Activated T-cell treated with anti-CD3 and anti-CD28 coated beads for 48 hours (primary cell): ENCODE results near the gene GAB1.
A peak's percentile ranks its signal among the peaks of the same experiment; 100 is the strongest.

Experiments
- DNase-seq: peaks from one replicate; pipeline ENCODE4 v3.0.0-alpha.2; 2020; ENCODE audit warnings: low read depth

GAB1 gene

GRCh38 chr4:143336781-143337599 is at the start of gene GAB1:
Gene GAB1 (plus strand): TSS chr4:143336876. CDS start chr4:143337189, 313 bp downstream.
- peak; percentile 31 for DNase-seq

- no peak for DNase-seq
Measured at GRCh38 chr4:143287572-143287923, 49.1 kb upstream of the GAB1 start.

- DNase-seq: no peak
Measured at GRCh38 chr4:143288171-143288570, 48.5 kb upstream of the GAB1 start.

- DNase-seq: no peak
Measured at GRCh38 chr4:143289370-143289769, 47.3 kb upstream of the GAB1 start.

GRCh38 chr4:143291314-143291713 is 45.4 kb upstream of the GAB1 start:
- DNase-seq: no peak

- no peak for DNase-seq
Measured at GRCh38 chr4:143292858-143293257, 43.8 kb upstream of the GAB1 start.

GRCh38 chr4:143294310-143294709 is 42.4 kb upstream of the GAB1 start:
- no peak for DNase-seq

- DNase-seq: no peak
Measured at GRCh38 chr4:143294710-143295275, 41.9 kb upstream of the GAB1 start.

- DNase-seq: no peak
Measured at GRCh38 chr4:143296397-143297067, 40.1 kb upstream of the GAB1 start.

- DNase-seq: no peak
Measured at GRCh38 chr4:143300860-143301259, 35.8 kb upstream of the GAB1 start.

GRCh38 chr4:143302536-143302935 is 34.1 kb upstream of the GAB1 start:
- no peak for DNase-seq

GRCh38 chr4:143306788-143307187 is 29.9 kb upstream of the GAB1 start:
- no peak for DNase-seq

GRCh38 chr4:143307531-143307930 is 29.1 kb upstream of the GAB1 start:
- DNase-seq: no peak

- no peak for DNase-seq
Measured at GRCh38 chr4:143308377-143308776, 28.3 kb upstream of the GAB1 start.

- DNase-seq: no peak
Measured at GRCh38 chr4:143311924-143312323, 24.8 kb upstream of the GAB1 start.

GRCh38 chr4:143313521-143313920 is 23.2 kb upstream of the GAB1 start:
- DNase-seq: no peak

- DNase-seq: no peak
Measured at GRCh38 chr4:143313996-143314395, 22.7 kb upstream of the GAB1 start.

- DNase-seq: no peak
Measured at GRCh38 chr4:143320113-143320512, 16.6 kb upstream of the GAB1 start.

GRCh38 chr4:143326735-143327134 is 9.9 kb upstream of the GAB1 start:
- DNase-seq: no peak

GRCh38 chr4:143329985-143330384 is 6.7 kb upstream of the GAB1 start:
- DNase-seq: no peak

- DNase-seq: peak; percentile 17
Measured at GRCh38 chr4:143335979-143336780, 496 bp upstream of the GAB1 start.

GRCh38 chr4:143337600-143338287 is 1.1 kb downstream of the GAB1 start:
- no peak for DNase-seq
